ENCODE measurements around the gene CCDC88C.

CCDC88C gene

GRCh38 chr14:91291786-91292405, 125.7 kb downstream of the CCDC88C start:
- Histone ChIP-seq H3K79me2 (ENCODE audit: control insufficient read depth, insufficient read depth, low read length, unreplicated experiment) (no peaks in the 10 kb centered on the region), H3K36me3 (ENCODE audit: insufficient read depth, low read length) (no peaks in the 10 kb centered on the region), H3K4me3 (ENCODE audit: low read depth, low read length) (no peak overlapping the region), H3K27me3 (ENCODE audit: insufficient read depth, low read length) (no peaks in the 10 kb centered on the region), H3K27ac (ENCODE audit: low read depth, low read length) (no peak overlapping the region), H3K4me1 (ENCODE audit: control insufficient read depth, insufficient read depth, low read length, unreplicated experiment) (no peaks in the 10 kb centered on the region), H2AFZ (ENCODE audit: low read length, unreplicated experiment) (no peak overlapping the region)

GRCh38 chr14:91290986-91291385, 126.6 kb downstream of the CCDC88C start:
- no peak overlapping the region for H3K4me3 ChIP-seq (ENCODE audit: low read depth, low read length)
- H3K4me1 ChIP-seq (ENCODE audit: control insufficient read depth, insufficient read depth, low read length, unreplicated experiment) = no peaks in the 10 kb centered on the region
- no peaks in the 10 kb centered on the region for H3K79me2 ChIP-seq (ENCODE audit: control insufficient read depth, insufficient read depth, low read length, unreplicated experiment)
- H2AFZ ChIP-seq (ENCODE audit: low read length, unreplicated experiment) = no peak overlapping the region
- no peak overlapping the region for H3K27ac ChIP-seq (ENCODE audit: low read depth, low read length)
- no peaks in the 10 kb centered on the region for H3K27me3 ChIP-seq (ENCODE audit: insufficient read depth, low read length)
- no peaks in the 10 kb centered on the region for H3K36me3 ChIP-seq (ENCODE audit: insufficient read depth, low read length)

GRCh38 chr14:91289464-91289863, 128.2 kb downstream of the CCDC88C start:
- no peaks in the 10 kb centered on the region for H3K36me3 ChIP-seq (ENCODE audit: insufficient read depth, low read length)
- no peak overlapping the region for H2AFZ ChIP-seq (ENCODE audit: low read length, unreplicated experiment)
- no peak overlapping the region for H3K4me3 ChIP-seq (ENCODE audit: low read depth, low read length)
- H3K27me3 ChIP-seq (ENCODE audit: insufficient read depth, low read length) = no peaks in the 10 kb centered on the region
- H3K79me2 ChIP-seq (ENCODE audit: control insufficient read depth, insufficient read depth, low read length, unreplicated experiment) = no peaks in the 10 kb centered on the region
- H3K4me1 ChIP-seq (ENCODE audit: control insufficient read depth, insufficient read depth, low read length, unreplicated experiment) = peaks cover 4% of the 10 kb centered on the region
- H3K27ac ChIP-seq (ENCODE audit: low read depth, low read length) = no peak overlapping the region

- Histone ChIP-seq H3K4me3 (ENCODE audit: low read depth, low read length) (no peak overlapping the region), H3K4me1 (ENCODE audit: control insufficient read depth, insufficient read depth, low read length, unreplicated experiment) (peaks cover 9% of the 10 kb centered on the region), H2AFZ (ENCODE audit: low read length, unreplicated experiment) (no peak overlapping the region), H3K79me2 (ENCODE audit: control insufficient read depth, insufficient read depth, low read length, unreplicated experiment) (no peaks in the 10 kb centered on the region), H3K27ac (ENCODE audit: low read depth, low read length) (no peak overlapping the region), H3K36me3 (ENCODE audit: insufficient read depth, low read length) (no peaks in the 10 kb centered on the region), H3K27me3 (ENCODE audit: insufficient read depth, low read length) (no peaks in the 10 kb centered on the region)
Measured at GRCh38 chr14:91288876-91289275, 128.7 kb downstream of the CCDC88C start.

- H3K4me1 ChIP-seq (ENCODE audit: control insufficient read depth, insufficient read depth, low read length, unreplicated experiment) = peaks cover 17% of the 10 kb centered on the region
- H3K27me3 ChIP-seq (ENCODE audit: insufficient read depth, low read length) = no peaks in the 10 kb centered on the region
- H3K36me3 ChIP-seq (ENCODE audit: insufficient read depth, low read length) = peaks cover 4% of the 10 kb centered on the region; the same call in 1 of the 2 replicates
Measured at GRCh38 chr14:91286530-91286937, 131.1 kb downstream of the CCDC88C start.

GRCh38 chr14:91284791-91285548, 132.7 kb downstream of the CCDC88C start:
- H3K27ac ChIP-seq (ENCODE audit: low read depth, low read length) = no peak overlapping the region
- H3K79me2 ChIP-seq (ENCODE audit: control insufficient read depth, insufficient read depth, low read length, unreplicated experiment) = no peaks in the 10 kb centered on the region
- no peaks in the 10 kb centered on the region for H3K27me3 ChIP-seq (ENCODE audit: insufficient read depth, low read length)
- no peak overlapping the region for H2AFZ ChIP-seq (ENCODE audit: low read length, unreplicated experiment)
- peaks cover 17% of the 10 kb centered on the region for H3K4me1 ChIP-seq (ENCODE audit: control insufficient read depth, insufficient read depth, low read length, unreplicated experiment)
- H3K36me3 ChIP-seq (ENCODE audit: insufficient read depth, low read length) = peaks cover 4% of the 10 kb centered on the region; the same call in 1 of the 2 replicates
- no peak overlapping the region for H3K4me3 ChIP-seq (ENCODE audit: low read depth, low read length)

More at GRCh38 chr14:91286530-91286937, 131.1 kb downstream of the CCDC88C start:
- H3K27ac ChIP-seq (ENCODE audit: low read depth, low read length) = no peak overlapping the region
- H2AFZ ChIP-seq (ENCODE audit: low read length, unreplicated experiment) = no peak overlapping the region
- no peak overlapping the region for H3K4me3 ChIP-seq (ENCODE audit: low read depth, low read length)
- no peaks in the 10 kb centered on the region for H3K79me2 ChIP-seq (ENCODE audit: control insufficient read depth, insufficient read depth, low read length, unreplicated experiment)

- Histone ChIP-seq H3K4me1 (ENCODE audit: control insufficient read depth, insufficient read depth, low read length, unreplicated experiment) (peaks cover 17% of the 10 kb centered on the region), H2AFZ (ENCODE audit: low read length, unreplicated experiment) (peak overlapping the region; percentile 32), H3K4me3 (ENCODE audit: low read depth, low read length) (no peak overlapping the region), H3K36me3 (ENCODE audit: insufficient read depth, low read length) (peaks cover 4% of the 10 kb centered on the region; the same call in 1 of the 2 replicates), H3K27me3 (ENCODE audit: insufficient read depth, low read length) (no peaks in the 10 kb centered on the region), H3K27ac (ENCODE audit: low read depth, low read length) (peak overlapping the region; percentile 32), H3K79me2 (ENCODE audit: control insufficient read depth, insufficient read depth, low read length, unreplicated experiment) (no peaks in the 10 kb centered on the region)
Measured at GRCh38 chr14:91284146-91284790, 133.4 kb downstream of the CCDC88C start.

GRCh38 chr14:91283666-91284065, 134.0 kb downstream of the CCDC88C start:
- Histone ChIP-seq H3K27me3 (ENCODE audit: insufficient read depth, low read length) (no peaks in the 10 kb centered on the region), H3K79me2 (ENCODE audit: control insufficient read depth, insufficient read depth, low read length, unreplicated experiment) (no peaks in the 10 kb centered on the region), H3K36me3 (ENCODE audit: insufficient read depth, low read length) (peaks cover 4% of the 10 kb centered on the region; the same call in 1 of the 2 replicates), H2AFZ (ENCODE audit: low read length, unreplicated experiment) (peak overlapping the region; percentile 89), H3K4me3 (ENCODE audit: low read depth, low read length) (no peak overlapping the region), H3K27ac (ENCODE audit: low read depth, low read length) (peak overlapping the region; percentile 32), H3K4me1 (ENCODE audit: control insufficient read depth, insufficient read depth, low read length, unreplicated experiment) (peaks cover 17% of the 10 kb centered on the region)

GRCh38 chr14:91282954-91283645, 134.5 kb downstream of the CCDC88C start:
- Histone ChIP-seq H3K4me3 (ENCODE audit: low read depth, low read length) (no peak overlapping the region), H2AFZ (ENCODE audit: low read length, unreplicated experiment) (no peak overlapping the region), H3K36me3 (ENCODE audit: insufficient read depth, low read length) (peaks cover 4% of the 10 kb centered on the region; the same call in 1 of the 2 replicates), H3K27me3 (ENCODE audit: insufficient read depth, low read length) (no peaks in the 10 kb centered on the region), H3K27ac (ENCODE audit: low read depth, low read length) (no peak overlapping the region), H3K4me1 (ENCODE audit: control insufficient read depth, insufficient read depth, low read length, unreplicated experiment) (peaks cover 17% of the 10 kb centered on the region), H3K79me2 (ENCODE audit: control insufficient read depth, insufficient read depth, low read length, unreplicated experiment) (no peaks in the 10 kb centered on the region)

- H3K27ac ChIP-seq (ENCODE audit: low read depth, low read length) = no peak overlapping the region
- H3K4me1 ChIP-seq (ENCODE audit: control insufficient read depth, insufficient read depth, low read length, unreplicated experiment) = peaks cover 17% of the 10 kb centered on the region
- no peak overlapping the region for H3K4me3 ChIP-seq (ENCODE audit: low read depth, low read length)
- H3K79me2 ChIP-seq (ENCODE audit: control insufficient read depth, insufficient read depth, low read length, unreplicated experiment) = no peaks in the 10 kb centered on the region
- no peak overlapping the region for H2AFZ ChIP-seq (ENCODE audit: low read length, unreplicated experiment)
- peaks cover 4% of the 10 kb centered on the region; the same call in 1 of the 2 replicates for H3K36me3 ChIP-seq (ENCODE audit: insufficient read depth, low read length)
- no peaks in the 10 kb centered on the region for H3K27me3 ChIP-seq (ENCODE audit: insufficient read depth, low read length)
Measured at GRCh38 chr14:91281346-91281745, 136.3 kb downstream of the CCDC88C start.
